ENCODE measurements around the gene PDE4B.

PDE4B gene

DNA sequence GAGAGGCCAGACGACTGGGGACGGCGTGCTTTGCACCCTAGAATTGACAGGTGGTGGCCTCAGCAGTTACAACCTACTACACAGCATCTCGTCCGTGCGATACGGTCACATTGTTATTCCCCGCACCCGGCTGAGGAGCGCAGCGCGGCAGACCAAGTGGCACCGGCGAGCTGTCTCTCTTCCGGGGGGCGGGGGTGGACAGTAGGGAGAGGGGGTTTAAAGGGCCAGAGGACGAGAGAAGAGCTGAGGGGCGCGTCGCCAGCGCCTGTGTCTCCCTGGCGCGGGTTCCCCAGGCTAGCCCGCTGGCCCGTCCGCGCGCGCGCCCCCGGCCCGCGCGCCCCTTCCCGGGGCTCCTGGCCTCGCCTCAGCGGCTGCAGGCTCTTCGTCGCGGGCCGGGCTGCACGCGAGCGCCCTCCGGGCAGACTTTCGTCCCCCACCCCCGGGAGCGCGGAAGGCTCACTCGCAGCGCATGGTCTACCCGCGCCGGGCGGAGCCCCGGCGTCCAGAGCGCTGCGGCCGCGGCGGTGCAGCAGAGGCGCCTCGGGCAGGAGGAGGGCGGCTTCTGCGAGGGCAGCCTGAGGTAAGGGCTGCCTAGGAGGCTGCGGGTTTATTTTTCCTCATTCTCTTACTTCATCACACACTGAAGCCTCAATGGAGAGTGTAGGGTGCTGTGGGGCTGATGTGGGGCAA, at the start of gene PDE4B:
TSS of gene PDE4B (plus strand) at position 227 of the 690 bp plus-strand sequence.
- peaks cover 6% of the 10 kb centered on the region for H3K4me1 Mint-ChIP-seq
- peak within 1 kb of the TSS in 1 of 2 donors; percentile 83 for H3K27ac Mint-ChIP-seq
- H3K27me3 Mint-ChIP-seq: peaks cover 81% of the 10 kb centered on the region
- peak; percentile 53 for ATAC-seq
- no peak for DNase-seq
- H3K4me3 Mint-ChIP-seq: peak within 1 kb of the TSS; percentile 28 to 50
- peaks cover 5 to 23% of the 10 kb centered on the region in 2 donors for H3K9me3 Mint-ChIP-seq

- ATAC-seq (no peak), DNase-seq (no peak)
- Mint-ChIP-seq H3K27me3 (peaks cover 19% of the 10 kb centered on the region), H3K4me3 (no peak overlapping the region), H3K9me3 (peaks cover 5 to 33% of the 10 kb centered on the region in 2 donors), H3K4me1 (no peaks in the 10 kb centered on the region), H3K27ac (no peak overlapping the region)
Measured at GRCh38 chr1:65744731-65745130, 48.0 kb upstream of the PDE4B start.

- Mint-ChIP-seq H3K27me3 (peaks cover 35% of the 10 kb centered on the region), H3K9me3 (no peaks in the 10 kb centered on the region), H3K4me1 (no peaks in the 10 kb centered on the region), H3K4me3 (no peak overlapping the region), H3K27ac (no peak overlapping the region)
- no peak for DNase-seq
- ATAC-seq: no peak
Measured at GRCh38 chr1:65751961-65752360, 40.7 kb upstream of the PDE4B start.

- no peak for ATAC-seq
- H3K27ac Mint-ChIP-seq: no peak overlapping the region
- H3K4me3 Mint-ChIP-seq: no peak overlapping the region
- H3K27me3 Mint-ChIP-seq: peaks cover 30% of the 10 kb centered on the region
- no peak for DNase-seq
- H3K4me1 Mint-ChIP-seq: no peaks in the 10 kb centered on the region
- H3K9me3 Mint-ChIP-seq: no peaks in the 10 kb centered on the region
Measured at GRCh38 chr1:65756616-65757015, 36.1 kb upstream of the PDE4B start.

DNA sequence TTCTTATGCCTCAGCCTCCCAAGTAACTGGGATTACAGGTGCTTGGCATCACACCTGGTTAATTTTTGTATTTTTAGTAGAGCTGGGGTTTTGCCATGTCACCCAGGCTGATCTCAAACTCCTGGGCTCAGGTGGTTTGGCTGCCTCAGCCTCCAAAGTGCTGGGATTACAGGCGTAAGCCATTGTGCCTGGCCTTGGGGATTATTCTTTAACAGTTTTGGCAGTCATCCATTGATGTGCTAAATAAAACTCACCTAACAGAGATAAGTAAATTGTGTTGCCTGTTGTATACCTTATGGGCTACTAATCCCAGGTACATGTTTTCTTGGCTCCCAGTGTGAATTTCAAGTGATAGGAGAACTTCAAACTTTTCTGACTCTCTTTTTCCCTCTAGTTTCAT, 35.2 kb upstream of the PDE4B start:
- ATAC-seq (no peak), DNase-seq (no peak)
- Mint-ChIP-seq H3K4me1 (no peaks in the 10 kb centered on the region), H3K27ac (no peak overlapping the region), H3K4me3 (no peak overlapping the region), H3K27me3 (peaks cover 30% of the 10 kb centered on the region), H3K9me3 (no peaks in the 10 kb centered on the region)

- ATAC-seq (no peak), DNase-seq (no peak)
- H3K4me1 Mint-ChIP-seq: no peaks in the 10 kb centered on the region
- peaks cover 31% of the 10 kb centered on the region for H3K27me3 Mint-ChIP-seq
- no peak overlapping the region for H3K4me3 Mint-ChIP-seq
- no peak overlapping the region for H3K27ac Mint-ChIP-seq
- no peaks in the 10 kb centered on the region for H3K9me3 Mint-ChIP-seq
Measured at GRCh38 chr1:65758128-65758527, 34.6 kb upstream of the PDE4B start.

DNA sequence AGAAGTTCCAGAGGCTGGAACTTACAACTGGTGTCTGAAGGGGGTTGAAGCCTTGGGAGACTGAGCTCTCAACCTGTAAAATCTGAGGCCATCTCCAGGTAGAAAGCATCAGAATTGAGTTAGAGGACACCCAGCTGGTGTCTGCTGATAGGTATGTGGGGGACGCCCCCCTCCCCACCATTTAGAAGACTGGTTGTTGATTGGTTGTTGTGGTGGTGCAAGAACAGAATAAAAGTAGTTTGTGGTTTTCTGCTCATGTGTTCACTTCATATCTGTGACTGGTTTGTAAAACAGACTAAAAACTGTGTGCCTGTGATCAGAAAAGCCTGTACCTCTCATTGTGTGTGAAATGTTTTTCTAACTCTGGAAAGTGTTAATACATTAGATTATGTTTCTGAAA, 33.2 kb upstream of the PDE4B start:
- DNase-seq: no peak
- Mint-ChIP-seq H3K9me3 (no peaks in the 10 kb centered on the region), H3K27me3 (peaks cover 17% of the 10 kb centered on the region)

DNA sequence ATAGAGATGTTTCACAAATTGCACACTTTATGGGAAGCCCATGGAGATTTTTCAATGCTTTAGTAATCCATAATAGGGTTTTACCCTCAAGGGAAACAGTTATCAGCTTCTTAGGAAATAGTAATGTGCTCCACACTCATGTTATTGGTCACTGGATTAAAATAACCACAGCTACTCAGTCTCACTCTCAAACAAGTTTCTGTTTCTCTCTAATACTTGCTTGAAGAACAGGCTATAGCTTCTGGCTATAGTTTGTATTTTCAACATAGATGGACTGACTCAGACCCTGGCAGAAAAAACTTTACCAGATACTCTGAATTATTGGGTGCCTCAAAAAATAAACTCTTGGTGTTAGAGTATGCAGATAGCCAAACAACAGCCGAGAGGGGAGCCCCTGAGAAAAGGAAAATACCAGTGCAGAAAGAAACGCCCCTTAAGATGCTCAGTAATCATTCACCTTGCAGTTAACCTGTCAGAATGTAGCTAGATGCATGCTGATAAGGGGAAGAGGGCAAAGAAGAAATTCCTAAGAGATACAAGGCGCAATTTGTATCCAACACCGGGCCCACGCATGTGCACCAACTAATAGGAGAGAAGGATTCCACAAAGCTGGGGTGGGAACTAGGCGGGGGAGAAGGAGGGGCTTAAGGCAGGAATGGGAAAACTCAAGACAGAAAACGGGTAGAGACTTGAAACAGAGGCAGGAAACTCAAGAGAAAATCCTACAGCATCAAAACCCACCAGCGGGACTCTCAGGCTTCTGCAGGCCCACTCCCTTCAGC, 30.4 kb upstream of the PDE4B start:
- Mint-ChIP-seq H3K27me3 (peaks cover 10% of the 10 kb centered on the region), H3K9me3 (peaks cover 5 to 9% of the 10 kb centered on the region in 2 donors), H3K4me3 (no peak overlapping the region), H3K4me1 (no peaks in the 10 kb centered on the region), H3K27ac (no peak overlapping the region)
- no peak for ATAC-seq
- DNase-seq: no peak

More for the DNA sequence above, 33.2 kb upstream of the PDE4B start:
- Mint-ChIP-seq H3K4me1 (no peaks in the 10 kb centered on the region), H3K27ac (no peak overlapping the region), H3K4me3 (no peak overlapping the region)
- ATAC-seq: no peak

DNA sequence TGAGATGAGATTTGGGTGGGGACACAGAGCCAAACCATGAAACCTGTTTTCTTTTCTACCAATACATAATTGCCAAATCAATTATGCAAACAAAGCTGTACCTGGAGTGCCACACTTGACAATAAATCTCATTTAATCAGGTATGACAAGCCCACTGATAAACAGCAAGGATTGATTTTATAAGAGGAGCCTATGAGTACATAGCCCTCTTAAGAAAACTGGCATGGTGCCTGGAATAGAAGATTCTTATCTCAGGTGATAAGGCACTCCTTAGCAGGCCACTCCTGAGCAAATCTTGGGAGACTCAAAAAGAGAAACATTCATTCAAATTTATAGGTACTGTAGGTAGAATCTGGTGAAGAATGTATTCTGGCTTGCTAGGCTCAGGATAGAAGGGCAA, 28.6 kb upstream of the PDE4B start:
- Mint-ChIP-seq H3K4me1 (no peaks in the 10 kb centered on the region), H3K9me3 (peaks cover 5 to 9% of the 10 kb centered on the region in 2 donors), H3K27ac (no peak overlapping the region), H3K4me3 (no peak overlapping the region), H3K27me3 (peaks cover 10% of the 10 kb centered on the region)
- no peak for DNase-seq
- ATAC-seq: no peak

DNA sequence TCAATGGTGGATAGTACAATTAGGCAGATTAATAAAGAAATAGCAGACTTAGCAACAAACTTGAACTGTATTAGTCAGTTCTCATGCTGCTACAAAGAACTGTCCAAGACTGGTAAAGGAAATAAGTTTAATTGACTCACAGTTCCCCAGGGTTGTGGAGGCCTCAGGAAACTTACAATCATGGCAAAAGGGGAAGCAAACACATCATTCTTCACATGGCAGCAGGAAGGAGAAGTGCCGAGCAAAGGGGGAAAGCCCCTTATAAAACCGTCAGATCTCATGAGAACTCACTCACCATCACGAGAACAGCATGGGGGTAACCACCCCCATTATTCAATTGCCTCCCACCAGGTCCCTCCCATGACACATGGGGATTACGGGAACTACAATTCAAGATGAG, 27.1 kb upstream of the PDE4B start:
- H3K27me3 Mint-ChIP-seq: peaks cover 10% of the 10 kb centered on the region
- H3K9me3 Mint-ChIP-seq: peaks cover 5 to 9% of the 10 kb centered on the region in 2 donors
- DNase-seq: no peak
- H3K4me3 Mint-ChIP-seq: no peak overlapping the region
- no peak for ATAC-seq
- no peak overlapping the region for H3K27ac Mint-ChIP-seq
- no peaks in the 10 kb centered on the region for H3K4me1 Mint-ChIP-seq

DNA sequence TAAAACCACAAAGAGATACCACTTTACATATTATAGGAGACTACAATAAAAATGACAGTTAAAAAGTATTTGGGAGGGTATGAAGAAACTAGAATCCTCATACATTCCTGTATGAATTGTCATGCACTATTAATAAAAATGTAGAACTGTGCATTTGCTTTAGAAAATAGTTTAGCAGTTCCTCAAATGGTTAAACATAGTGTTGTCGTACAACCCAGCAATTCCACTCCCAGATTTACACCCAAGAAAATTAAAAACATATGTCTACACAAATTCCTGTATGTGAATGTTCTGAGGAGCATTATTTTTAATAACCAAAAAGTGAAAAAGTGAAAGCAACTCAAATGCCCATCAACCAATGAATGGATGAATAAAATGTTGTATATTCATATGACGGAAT, 23.1 kb upstream of the PDE4B start:
- no peaks in the 10 kb centered on the region for H3K4me1 Mint-ChIP-seq

GRCh38 chr1:65772607-65773006, 20.1 kb upstream of the PDE4B start:
- ATAC-seq: no peak
- Mint-ChIP-seq H3K27me3 (peaks cover 17% of the 10 kb centered on the region), H3K4me1 (no peaks in the 10 kb centered on the region), H3K9me3 (peaks cover 0 to 10% of the 10 kb centered on the region in 2 donors), H3K27ac (no peak overlapping the region), H3K4me3 (no peak overlapping the region)
- DNase-seq: no peak

More for the DNA sequence above, 23.1 kb upstream of the PDE4B start:
- ATAC-seq: no peak
- no peak overlapping the region for H3K27ac Mint-ChIP-seq
- H3K4me3 Mint-ChIP-seq: no peak overlapping the region
- peaks cover 17% of the 10 kb centered on the region for H3K27me3 Mint-ChIP-seq
- H3K9me3 Mint-ChIP-seq: peaks cover 9 to 13% of the 10 kb centered on the region in 2 donors
- no peak for DNase-seq

GRCh38 chr1:65773391-65774123, 19.1 kb upstream of the PDE4B start:
- Mint-ChIP-seq H3K27me3 (peaks cover 17% of the 10 kb centered on the region), H3K4me3 (no peak overlapping the region), H3K9me3 (peaks cover 0 to 13% of the 10 kb centered on the region in 2 donors), H3K4me1 (no peaks in the 10 kb centered on the region), H3K27ac (no peak overlapping the region)
- ATAC-seq: no peak
- DNase-seq: no peak

GRCh38 chr1:65788762-65789161, 3.9 kb upstream of the PDE4B start:
- DNase-seq: no peak
- Mint-ChIP-seq H3K27me3 (peaks cover 51% of the 10 kb centered on the region), H3K27ac (no peak overlapping the region), H3K4me1 (peaks cover 6% of the 10 kb centered on the region), H3K4me3 (no peak overlapping the region), H3K9me3 (peaks cover 5 to 23% of the 10 kb centered on the region in 2 donors)
- ATAC-seq: no peak

GRCh38 chr1:65791396-65791795, 1.3 kb upstream of the PDE4B start:
- H3K4me3 Mint-ChIP-seq: no peak overlapping the region
- peaks cover 5 to 23% of the 10 kb centered on the region in 2 donors for H3K9me3 Mint-ChIP-seq
- DNase-seq (no peak), ATAC-seq (no peak)
- H3K27me3 Mint-ChIP-seq: peaks cover 77% of the 10 kb centered on the region
- peaks cover 6% of the 10 kb centered on the region for H3K4me1 Mint-ChIP-seq
- H3K27ac Mint-ChIP-seq: no peak overlapping the region

Measured in stimulated activated naive CD8-positive, alpha-beta T cell treated with anti-CD3 and anti-CD28 coated beads, Interleukin-15, amount 100 ng/mL, for 72 hours (primary cell).